Neural cell (in vitro differentiated cells): Measurements from ENCODE around the gene USP20. TPM values are rescaled to one million over a fixed set of nuclear protein-coding genes. Genes with fewer than 3 reads are reported as not detected.

Source experiments
- H2AFZ ChIP-seq: fragments of 200-600, 300-800 bp; sonication (generic), shearing (Covaris generic); 2 replicates; pipeline ENCODE4 v1.6.0; 2014; ENCODE audit warnings: low read depth, mild to moderate bottlenecking, antibody characterized with exemption, low read length, moderate library complexity
- H3F3A ChIP-seq: fragments of 200-600 bp; shearing (Covaris generic); 2 replicates; pipeline ENCODE4 v1.6.1; 2016; ENCODE audit warnings: mild to moderate bottlenecking, moderate library complexity, mixed read lengths, antibody characterized with exemption, low read length; ENCODE audit not compliant: insufficient read depth, poor library complexity, severe bottlenecking
- H3K27ac ChIP-seq: fragments of 200-600, 300-800 bp; sonication (generic), shearing (Covaris generic); 2 replicates; pipeline ENCODE4 v1.5.1; 2014; ENCODE audit warnings: mild to moderate bottlenecking, low read length, moderate library complexity
- H3K27me3 ChIP-seq: fragments of 300-800, 200-600 bp; sonication (generic), shearing (Covaris generic); 2 replicates; pipeline ENCODE4 v1.6.0; 2014; ENCODE audit warnings: mild to moderate bottlenecking, low read depth, low read length, moderate library complexity; ENCODE audit not compliant: insufficient read depth
- H3K36me3 ChIP-seq: fragments of 300-800, 200-600 bp; sonication (generic), shearing (Covaris generic); 2 replicates; pipeline ENCODE4 v1.5.1; 2014; ENCODE audit warnings: mild to moderate bottlenecking, antibody characterized with exemption, low read length, moderate library complexity; ENCODE audit not compliant: insufficient read depth
- H3K4me2 ChIP-seq: fragments of 300-800, 200-600 bp; sonication (generic), shearing (Covaris generic); 2 replicates; pipeline ENCODE4 v1.6.0; 2014; ENCODE audit warnings: mild to moderate bottlenecking, low read length
- H3K4me3 ChIP-seq: fragments of 300-800, 200-600 bp; sonication (generic), shearing (Covaris generic); 2 replicates; pipeline ENCODE4 v1.5.1; 2014; ENCODE audit warnings: mild to moderate bottlenecking, low read length, moderate library complexity
- H3K79me2 ChIP-seq: fragments of 200-600 bp; shearing (Covaris generic); replicated peaks from 2 replicates; pipeline ENCODE4 v1.6.0; 2014; ENCODE audit warnings: mild to moderate bottlenecking, low read length, moderate library complexity; ENCODE audit not compliant: insufficient read depth
- H3K9ac ChIP-seq: fragments of 300-800, 200-600 bp; sonication (generic), shearing (Covaris generic); 2 replicates; pipeline ENCODE4 v1.6.1; 2016; ENCODE audit warnings: mild to moderate bottlenecking, low read length, mixed read lengths
- H3K9me2 ChIP-seq: fragments of 200-600 bp; shearing (Covaris generic); 2 replicates; pipeline ENCODE4 v1.6.1; 2016; ENCODE audit warnings: mild to moderate bottlenecking, low read length, mixed read lengths; ENCODE audit not compliant: insufficient read depth
- H3K9me3 ChIP-seq: fragments of 200-600, 300-800 bp; sonication (generic), shearing (Covaris generic); 2 replicates; pipeline ENCODE4 v1.6.1; 2016; ENCODE audit warnings: mild to moderate bottlenecking, mixed run types, low read length, moderate library complexity, mixed read lengths
- H4K20me1 ChIP-seq: fragments of 200-600 bp; shearing (Covaris generic); 2 replicates; pipeline ENCODE4 v1.6.1; 2016; ENCODE audit warnings: mild to moderate bottlenecking, mixed run types; ENCODE audit not compliant: insufficient read depth
- CTCF ChIP-seq: fragments of 450-650 bp; IDR thresholded peaks from 2 replicates; pipeline ENCODE4 v1.5.1; 2014; ENCODE audit warnings: antibody characterized with exemption, mild to moderate bottlenecking, moderate library complexity; ENCODE audit not compliant: poor library complexity, severe bottlenecking
- EP300 ChIP-seq: fragments of 450-650 bp; conservative IDR thresholded peaks from 2 replicates; pipeline ENCODE4 v1.6.1; 2014; ENCODE audit warnings: antibody characterized with exemption, mild to moderate bottlenecking, moderate library complexity; ENCODE audit not compliant: poor library complexity, severe bottlenecking
- EZH2 ChIP-seq: fragments of 200-600, 300-800 bp; shearing (Covaris generic), sonication (generic); IDR thresholded peaks from 2 replicates; pipeline ENCODE4 v1.6.1; 2014; ENCODE audit warnings: antibody characterized with exemption, low read length, borderline replicate concordance, mild to moderate bottlenecking; ENCODE audit not compliant: insufficient read depth, poor library complexity, severe bottlenecking
- MXI1 ChIP-seq: fragments of 450-650 bp; conservative IDR thresholded peaks from 2 replicates; pipeline ENCODE4 v1.6.1; 2014; ENCODE audit warnings: antibody characterized with exemption, mild to moderate bottlenecking; ENCODE audit not compliant: poor library complexity, severe bottlenecking
- POLR2AphosphoS5 ChIP-seq: IDR thresholded peaks from 2 replicates; pipeline ENCODE4 v1.6.1; 2012
- SMC3 ChIP-seq: fragments of 450-650 bp; conservative IDR thresholded peaks from 2 replicates; pipeline ENCODE4 v1.6.1; 2014; ENCODE audit warnings: antibody characterized with exemption, mild to moderate bottlenecking, moderate library complexity; ENCODE audit not compliant: poor library complexity
- TAF1 ChIP-seq: IDR thresholded peaks from 2 replicates; pipeline ENCODE4 v1.6.1; 2012; ENCODE audit warnings: low read depth
- polyA plus RNA-seq: library from polyadenylated mRNA; depleted of rRNA; stranded (reverse); fragments of >200 nt; gene quantifications from 2 replicates; pipeline ENCODE4 v1.2.3, GENCODE V29; 2014
- small RNA-seq, 3 experiments: library from RNA; depleted of rRNA; stranded (forward); fragments of <200 nt; gene quantifications; one replicate each; pipeline ENCODE3, GENCODE V24; 2012

USP20 gene
- polyA plus RNA-seq, 1 donor from 2014 or later = 39.8 TPM

- TF ChIP-seq EZH2 = no peak
These were observed 94.4 kb downstream of the USP20 start (continued) for GRCh38 chr9:129929496-129930125.

GRCh38 chr9:129930743-129931142, 95.5 kb downstream of the USP20 start:
- Histone ChIP-seq H3K4me2 (no peak overlapping the region), H3K27me3 (no peaks in the 10 kb centered on the region), H3K9me3 (no peaks in the 10 kb centered on the region), H3K36me3 (no peaks in the 10 kb centered on the region), H4K20me1 (no peaks in the 10 kb centered on the region), H3K79me2 (no peaks in the 10 kb centered on the region), H3K9ac (no peak overlapping the region), H3K27ac (no peak overlapping the region), H3K9me2 (no peaks in the 10 kb centered on the region), H3K4me3 (no peak overlapping the region), H2AFZ (no peak overlapping the region), H3F3A (no peaks in the 10 kb centered on the region)
- TF ChIP-seq TAF1 (no peak), MXI1 (no peak), SMC3 (no peak), EP300 (no peak), CTCF (no peak), POLR2AphosphoS5 (no peak)

Small RNA genes within 50 kb of the gene (small RNA-seq; reads per million reads assigned to genes)
- 1.0 to 4.5 (median 2.3) reads per million in 3 experiments for gene MIR6855

Other genes with a start within 250 kb of the USP20 start
- gene C9orf50, start 214.4 kb upstream of the USP20 start, polyA plus RNA-seq = not detected in 2 replicates
- gene NTMT1, start 209.3 kb upstream of the USP20 start, polyA plus RNA-seq = 35.9 and 57.1 TPM in 2 replicates
- 18.4 and 24.6 TPM in 2 replicates for gene ASB6, start 193.3 kb upstream of the USP20 start, polyA plus RNA-seq
- not detected in 2 replicates for gene PRRX2, start 169.8 kb upstream of the USP20 start, polyA plus RNA-seq
- gene PTGES, start 82.4 kb upstream of the USP20 start, polyA plus RNA-seq = 0.63 and 1.2 TPM in 2 replicates
- gene TOR1B, start 32.3 kb upstream of the USP20 start, polyA plus RNA-seq = 50.0 and 52.2 TPM in 2 replicates
- gene TOR1A, start 11.3 kb upstream of the USP20 start, polyA plus RNA-seq = 56.3 and 61.8 TPM in 2 replicates
- 69.5 and 91.3 TPM in 2 replicates for gene C9orf78, start 183 bp upstream of the USP20 start, polyA plus RNA-seq
- gene FNBP1, start 207.7 kb downstream of the USP20 start, polyA plus RNA-seq = 14.2 and 16.6 TPM in 2 replicates
- 21.5 and 28.6 TPM in 2 replicates for gene GPR107, start 218.4 kb downstream of the USP20 start, polyA plus RNA-seq